Motor neuron (in vitro differentiated cells): ENCODE measurements around the gene ZNF598. TPM values are rescaled to one million over a fixed set of nuclear protein-coding genes. Genes with fewer than 3 reads are reported as not detected.
A peak's percentile ranks its signal among the peaks of the same experiment; 100 is the strongest.
"Not testable (repeated sequence)": the region's sequence is repeated elsewhere in the genome, so short reads cannot be mapped to it uniquely, and the experiment has no call there.

Source experiments
- ATAC-seq, 8 experiments: fragments of 200-7000 bp; cut with Tn5 transposase; replicated peaks in 6 of 8; 2 replicates each; pipeline ENCODE4 v1.8.0; 2021; ENCODE audit warnings: mild to moderate bottlenecking in 8 of 8, moderate library complexity in 8 of 8
- H3K27ac ChIP-seq, 2 donors: fragments of 250-450 bp; sonication (Bioruptor Pico); 2 replicates each; pipeline ENCODE4 v1.9.0; 2021; ENCODE audit warnings: antibody characterized with exemption in 2 of 2, mild to moderate bottlenecking in 2 of 2, moderate library complexity in 1 of 2
- H3K4me1 ChIP-seq, 2 donors: fragments of 250-450 bp; sonication (Bioruptor Pico); replicated peaks in 1 of 2; 2 replicates each; pipeline ENCODE4 v1.6.1; 2021; ENCODE audit warnings: antibody characterized with exemption in 2 of 2, mild to moderate bottlenecking in 2 of 2, moderate library complexity in 1 of 2
- H3K4me3 ChIP-seq, 5 donors: fragments of 250-450 bp; sonication (Bioruptor Pico); 2 replicates each; pipeline ENCODE4 v1.9.0; 2021; ENCODE audit warnings: antibody characterized with exemption in 5 of 5, mild to moderate bottlenecking in 5 of 5, moderate library complexity in 4 of 5
- WGBS, 10 experiments: fragments of 450-650 bp; shearing (Covaris generic); methylation state at CpG; one replicate each; pipeline ENCODE4 v1.0.0; 2022; 5-methylcytosine and 5-hydroxymethylcytosine counted together
- in situ Hi-C, 9 experiments: fragments of 400-800 bp; cut with MboI; loops; one replicate each; pipeline ENCODE4 v1.15.0; 2021; ENCODE audit warnings: low sequenced_read_pairs in 9 of 9, low pct_unique_long_range_greater_than_20kb in 2 of 9; ENCODE audit not compliant: unreplicated experiment in 9 of 9
- total RNA-seq, 8 experiments: library from RNA; unstranded; fragments of 300-600 nt; gene quantifications; 2 replicates each; pipeline versions ENCODE4 v1.2.3 to v1.2.4, GENCODE V29; 2022

The ZNF598 gene
- total RNA-seq, 8 experiments from 2014 or later = 17.6 to 49.1 (median 27.6) TPM

DNA sequence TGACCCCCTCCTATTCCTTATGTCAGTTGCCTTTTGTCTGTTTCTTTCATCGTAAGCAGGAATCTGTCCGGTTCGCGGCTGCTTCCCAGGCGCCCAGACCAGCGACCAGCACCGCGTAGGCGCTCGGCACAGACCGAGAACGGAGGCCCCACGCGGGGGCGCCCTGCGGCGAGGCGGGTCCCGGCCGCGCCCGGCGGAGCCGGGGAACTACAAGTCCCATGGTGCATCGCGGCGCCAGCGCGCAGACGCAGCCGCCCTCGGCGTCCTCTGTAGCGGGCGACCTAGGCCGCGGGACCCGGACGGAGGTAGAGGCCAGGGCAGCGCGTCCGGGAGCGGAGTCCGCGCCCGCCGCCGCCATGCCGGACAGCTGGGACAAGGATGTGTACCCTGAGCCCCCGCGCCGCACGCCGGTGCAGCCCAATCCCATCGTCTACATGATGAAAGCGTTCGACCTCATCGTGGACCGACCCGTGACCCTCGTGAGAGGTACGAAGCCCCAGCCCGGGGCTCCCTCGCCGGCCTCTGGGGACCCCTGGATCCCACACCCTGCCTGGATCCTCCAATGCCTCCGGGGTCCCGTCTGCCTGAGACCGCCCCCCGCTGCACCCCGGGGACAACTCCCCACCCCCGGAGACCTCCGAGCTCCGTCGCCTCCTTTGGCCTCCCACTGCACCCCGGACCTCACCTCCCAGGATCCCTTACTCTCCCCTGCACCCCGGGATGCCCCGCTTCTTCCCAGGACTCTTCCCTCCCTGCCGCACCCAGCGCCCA lies 50.2 kb downstream of the ZNF598 start, which contains the start of gene NDUFB10:
TSS of gene NDUFB10 (plus strand) at position 270 of the 771 bp plus-strand sequence. CDS start at position 357, 87 bp downstream.
- H3K4me1 ChIP-seq = peaks cover 18 to 24% of the 10 kb centered on the region in 2 donors
- peak within 1 kb of the TSS; percentile 52 to 93 (median 89) for H3K4me3 ChIP-seq
- 0 to 3% (median 2%) methylated on average over 1 to 8 of the region's 79 CpGs; no CpG with 5 or more reads in 5 of the 10 experiments for WGBS, 10 experiments
- peak; percentile 49 to 89 (median 84) for ATAC-seq
- in situ Hi-C loops = no loop called here
- H3K27ac ChIP-seq = peak within 1 kb of the TSS; percentile 84 to 90

DNA sequence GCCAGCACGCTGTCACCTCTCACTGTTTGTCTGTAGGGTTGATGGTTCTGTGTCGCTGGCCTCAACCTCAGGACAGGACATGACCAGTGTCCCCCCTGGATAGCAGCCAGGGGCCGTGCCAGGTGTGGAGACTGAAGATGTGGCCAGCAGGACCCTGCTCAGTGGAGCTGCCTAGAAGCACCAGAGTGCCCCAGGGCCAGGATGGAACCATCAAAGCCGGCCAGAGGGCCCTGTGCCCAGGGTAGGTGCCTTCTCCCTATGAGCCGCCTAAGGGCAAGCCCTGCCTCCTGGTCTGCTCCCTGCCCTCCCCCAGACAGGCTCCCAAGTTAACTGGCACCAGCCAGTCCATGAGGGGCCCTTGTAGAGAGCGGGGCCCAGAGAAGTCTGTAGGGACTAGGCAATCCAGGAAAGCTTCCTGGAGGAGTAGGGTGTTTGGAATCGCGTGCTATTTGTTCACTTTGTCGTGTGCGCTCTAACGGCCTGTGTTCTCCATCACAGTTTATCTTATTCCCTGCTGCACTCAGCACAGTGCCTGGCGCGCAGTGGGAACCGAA lies 50.8 kb downstream of the ZNF598 start:
- Histone ChIP-seq H3K4me3 (peak overlapping the region; percentile 52 to 93 (median 89)), H3K4me1 (peaks cover 18 to 24% of the 10 kb centered on the region in 2 donors), H3K27ac (peak overlapping the region; percentile 84 to 90)
- in situ Hi-C loops = no loop called here
- ATAC-seq = peak in 2 of 8 experiments; percentile 0 to 5
- 20 to 80% (median 43%) methylated on average over 1 to 10 of the region's 14 CpGs; no CpG with 5 or more reads in 4 of the 10 experiments for WGBS, 10 experiments

DNA sequence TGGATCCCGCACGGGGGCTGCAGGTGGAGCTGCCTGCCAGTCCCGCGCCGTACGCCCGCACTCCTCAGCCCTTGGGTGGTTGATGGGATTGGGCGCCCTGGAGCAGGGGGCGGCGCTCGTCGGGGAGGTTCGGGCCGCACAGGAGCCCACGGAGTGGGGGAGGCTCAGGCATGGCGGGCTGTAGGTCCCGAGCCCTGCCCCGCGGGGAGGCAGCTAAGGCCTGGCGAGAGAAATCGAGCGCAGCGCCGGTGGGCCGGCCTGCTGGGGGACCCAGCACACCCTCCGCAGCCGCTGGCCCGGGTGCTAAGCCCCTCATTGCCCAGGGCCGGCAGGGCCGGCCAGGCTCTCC lies 51.5 kb downstream of the ZNF598 start:
- H3K27ac ChIP-seq, ATAC-seq, in situ Hi-C loops, H3K4me3 ChIP-seq: not testable (repeated sequence)
- peaks cover 12 to 18% of the 10 kb centered on the region in 2 donors for H3K4me1 ChIP-seq
- 100% methylated on average over 4 of the region's 30 CpGs; no CpG with 5 or more reads in 9 of the 10 experiments for WGBS, 10 experiments

DNA sequence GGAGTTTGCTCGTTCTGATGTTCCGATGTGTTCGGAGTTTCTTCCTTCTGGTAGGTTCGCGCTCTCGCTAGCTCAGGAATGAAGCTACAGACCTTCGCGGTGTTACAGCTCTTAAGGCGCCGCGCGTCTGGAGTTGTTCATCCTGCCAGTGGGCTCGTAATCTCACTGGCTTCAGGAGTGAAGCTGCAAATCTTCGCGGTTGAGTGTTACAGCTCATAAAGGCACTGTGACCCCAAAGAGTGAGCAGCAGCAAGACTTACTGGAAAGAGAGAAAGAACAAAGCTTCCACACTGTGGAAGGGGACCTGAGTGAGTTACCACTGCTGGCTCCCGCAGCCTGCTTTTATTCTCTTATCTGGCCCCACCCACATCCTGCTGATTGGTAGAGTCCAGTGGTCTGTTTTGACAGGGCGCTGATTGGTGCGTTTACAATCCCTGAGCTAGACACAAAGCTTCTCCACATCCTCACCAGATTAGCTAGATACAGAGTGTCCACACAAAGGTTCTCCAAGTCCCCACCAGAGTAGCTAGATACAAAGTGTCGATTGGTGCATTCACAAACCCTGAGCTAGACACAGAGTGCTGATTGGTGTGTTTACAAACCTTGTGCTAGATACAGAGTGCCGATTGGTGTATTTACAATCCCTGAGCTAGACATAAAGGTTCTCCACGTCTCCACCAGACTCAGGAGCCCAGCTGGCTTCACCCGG lies 52.0 kb downstream of the ZNF598 start:
- 75 to 100% (median 94%) methylated on average over 4 to 14 of the region's 22 CpGs; no CpG with 5 or more reads in 2 of the 10 experiments for WGBS, 10 experiments

GRCh38 chr16:1953734-1954133 lies 55.9 kb downstream of the ZNF598 start:
- no peak overlapping the region for H3K27ac ChIP-seq
- ATAC-seq = peak in 2 of 8 experiments; percentile 2 to 7
- 81 to 92% (median 83%) methylated on average over 2 to 8 of the region's 22 CpGs; no CpG with 5 or more reads in 7 of the 10 experiments for WGBS, 10 experiments
- no peak overlapping the region for H3K4me3 ChIP-seq
- in situ Hi-C loops = no loop called here
- H3K4me1 ChIP-seq = no peaks in the 10 kb centered on the region

More for the DNA sequence above, 52.0 kb downstream of the ZNF598 start:
- peaks cover 10 to 15% of the 10 kb centered on the region in 2 donors for H3K4me1 ChIP-seq
- H3K4me3 ChIP-seq, H3K27ac ChIP-seq, in situ Hi-C loops, ATAC-seq: not testable (repeated sequence)

DNA sequence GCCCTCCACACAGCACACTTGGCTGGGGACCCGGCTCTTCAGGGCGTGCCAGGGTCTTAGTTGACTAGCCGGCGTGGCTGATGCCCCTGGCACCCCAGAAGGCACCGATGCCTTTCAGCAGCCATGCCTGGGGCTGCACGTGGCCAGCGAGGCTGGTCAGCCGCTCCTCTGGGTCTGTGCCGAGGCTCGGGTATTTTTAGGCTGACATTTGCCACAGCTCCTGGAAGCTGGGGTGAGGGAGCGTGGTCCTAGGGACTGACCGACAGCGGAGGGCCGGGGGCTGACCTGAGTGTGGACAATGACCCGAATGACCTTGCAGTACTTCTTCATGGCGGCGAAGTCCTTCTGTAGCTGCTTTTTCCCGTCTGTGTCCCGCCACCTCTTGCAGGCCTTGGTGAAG lies 59.1 kb downstream of the ZNF598 start:
- H3K4me3 ChIP-seq = no peak overlapping the region
- in situ Hi-C loops = no loop called here
- no peak overlapping the region for H3K27ac ChIP-seq
- H3K4me1 ChIP-seq = no peaks in the 10 kb centered on the region
- 80 to 100% (median 95%) methylated on average over 2 to 6 of the region's 19 CpGs; no CpG with 5 or more reads in 5 of the 10 experiments for WGBS, 10 experiments
- no peak for ATAC-seq

- ATAC-seq = peak in 3 of 8 experiments; percentile 5 to 23 (median 16)
- no peaks in the 10 kb centered on the region for H3K4me1 ChIP-seq
- no peak overlapping the region for H3K4me3 ChIP-seq
- no peak overlapping the region for H3K27ac ChIP-seq
- WGBS, 10 experiments = no CpG with 5 or more reads among the region's 7 CpGs
- in situ Hi-C loops = no loop called here
Measured at GRCh38 chr16:1950047-1950446, 59.6 kb downstream of the ZNF598 start.

DNA sequence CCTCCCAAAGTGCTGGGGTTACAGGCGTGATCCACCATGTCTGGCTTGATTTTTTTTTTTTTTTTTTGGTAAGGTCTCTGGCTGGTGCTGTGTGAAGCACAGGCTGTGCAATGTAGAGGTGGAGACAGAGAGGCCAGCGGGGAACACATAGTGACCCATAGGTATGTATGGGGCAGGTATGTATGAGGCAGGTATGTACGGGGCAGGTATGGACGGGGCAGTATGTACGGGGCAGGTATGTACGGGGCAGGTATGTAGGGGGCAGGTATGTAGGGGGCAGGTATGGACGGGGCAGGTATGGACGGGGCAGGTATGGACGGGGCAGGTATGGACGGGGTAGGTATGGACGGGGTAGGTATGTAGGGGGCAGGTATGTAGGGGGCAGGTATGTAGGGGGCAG lies 60.1 kb downstream of the ZNF598 start:
- Histone ChIP-seq H3K4me3 (no peak overlapping the region), H3K27ac (no peak overlapping the region), H3K4me1 (no peaks in the 10 kb centered on the region)
- no peak for ATAC-seq
- 57 to 100% (median 80%) methylated on average over 1 of the region's 11 CpGs; no CpG with 5 or more reads in 7 of the 10 experiments for WGBS, 10 experiments
- in situ Hi-C loops = no loop called here

Other genes starting within 250 kb of the ZNF598 start
- 10 to 100 TPM; 41.7 to 59.9 (median 43.5) TPM for gene NME3, start 238.3 kb downstream of the ZNF598 start, total RNA-seq
- 10 to 100 TPM in 2 of 8 experiments, 1 to 10 TPM in 6; 4.6 to 21.1 (median 6.4) TPM for gene EME2, start 237.0 kb downstream of the ZNF598 start, total RNA-seq
- gene MRPS34, start 236.7 kb downstream of the ZNF598 start, total RNA-seq = 100 to 1,000 TPM in 3 of 8 experiments, 10 to 100 TPM in 5; 68.4 to 150 (median 87.1) TPM
- 10 to 100 TPM; 15.0 to 73.8 (median 36.0) TPM for gene SPSB3, start 227.2 kb downstream of the ZNF598 start, total RNA-seq
- 10 to 100 TPM; 53.7 to 89.6 (median 67.6) TPM for gene NUBP2, start 226.9 kb downstream of the ZNF598 start, total RNA-seq
- gene IGFALS, start 216.1 kb downstream of the ZNF598 start, total RNA-seq = 1 to 10 TPM in 2 of 8 experiments, under 1 TPM in 6; 0.25 to 1.1 (median 0.68) TPM
- gene HAGH, start 183.0 kb downstream of the ZNF598 start, total RNA-seq = 10 to 100 TPM; 27.8 to 67.6 (median 38.9) TPM
- 10 to 100 TPM; 25.1 to 62.0 (median 30.8) TPM for gene FAHD1, start 182.6 kb downstream of the ZNF598 start, total RNA-seq
- 1 to 10 TPM in 3 of 8 experiments, under 1 TPM in 4, not detected in 1; 0.05 to 2.8 (median 0.78) TPM for gene MEIOB, start 137.7 kb downstream of the ZNF598 start, total RNA-seq
- gene HS3ST6, start 91.4 kb downstream of the ZNF598 start, total RNA-seq = 1 to 10 TPM in 1 of 8 experiments, under 1 TPM in 1, not detected in 6; 0.25 to 1.1 TPM
- 10 to 100 TPM in 2 of 8 experiments, 1 to 10 TPM in 6; 2.8 to 18.1 (median 6.3) TPM for gene MSRB1, start 66.6 kb downstream of the ZNF598 start, total RNA-seq
- 1 to 10 TPM in 1 of 8 experiments, under 1 TPM in 6, not detected in 1; 0.08 to 1.4 (median 0.22) TPM for gene RPL3L, start 55.1 kb downstream of the ZNF598 start, total RNA-seq
- gene NDUFB10, start 50.3 kb downstream of the ZNF598 start, total RNA-seq = 100 to 1,000 TPM; 153 to 255 (median 183) TPM
- gene RPS2, start 45.0 kb downstream of the ZNF598 start, total RNA-seq = 1,000 to 10,000 TPM; 1,718 to 3,761 (median 2,257) TPM
- under 1 TPM in 1 of 8 experiments, not detected in 7; 0.16 TPM for gene RNF151, start 43.0 kb downstream of the ZNF598 start, total RNA-seq
- gene TBL3, start 37.8 kb downstream of the ZNF598 start, total RNA-seq = 10 to 100 TPM; 18.4 to 55.5 (median 31.7) TPM
- under 1 TPM in 4 of 8 experiments, not detected in 4; 0.21 to 0.73 (median 0.26) TPM for gene NOXO1, start 28.4 kb downstream of the ZNF598 start, total RNA-seq
- gene GFER, start 25.6 kb downstream of the ZNF598 start, total RNA-seq = 10 to 100 TPM; 14.4 to 37.3 (median 25.2) TPM
- 10 to 100 TPM in 5 of 8 experiments, 1 to 10 TPM in 2, under 1 TPM in 1; 0.36 to 54.5 (median 18.2) TPM for gene SYNGR3, start 19.9 kb downstream of the ZNF598 start, total RNA-seq
- gene NPW, start 10.0 kb upstream of the ZNF598 start, total RNA-seq = 1 to 10 TPM in 2 of 8 experiments, under 1 TPM in 3, not detected in 3; 0.27 to 1.7 (median 0.92) TPM
- gene NHERF2, start 17.1 kb upstream of the ZNF598 start, total RNA-seq = 10 to 100 TPM in 4 of 8 experiments, 1 to 10 TPM in 4; 1.2 to 27.4 (median 7.8) TPM
- gene NTHL1, start 38.0 kb upstream of the ZNF598 start, total RNA-seq = 10 to 100 TPM; 13.0 to 28.3 (median 18.8) TPM
- gene TSC2, start 38.2 kb upstream of the ZNF598 start, total RNA-seq = 100 to 1,000 TPM in 1 of 8 experiments, 10 to 100 TPM in 7; 28.1 to 102 (median 53.2) TPM
- 100 to 1,000 TPM in 1 of 8 experiments, 10 to 100 TPM in 7; 27.9 to 123 (median 58.3) TPM for gene PKD1, start 126.1 kb upstream of the ZNF598 start, total RNA-seq
- gene RAB26, start 138.8 kb upstream of the ZNF598 start, total RNA-seq = 10 to 100 TPM in 2 of 8 experiments, 1 to 10 TPM in 6; 3.3 to 22.2 (median 5.2) TPM
- gene TRAF7, start 146.0 kb upstream of the ZNF598 start, total RNA-seq = 10 to 100 TPM; 20.7 to 82.2 (median 33.3) TPM
- 10 to 100 TPM in 1 of 8 experiments, 1 to 10 TPM in 6, under 1 TPM in 1; 0.61 to 12.2 (median 6.0) TPM for gene CASKIN1, start 186.8 kb upstream of the ZNF598 start, total RNA-seq
- gene MLST8, start 195.6 kb upstream of the ZNF598 start, total RNA-seq = 10 to 100 TPM; 25.9 to 59.8 (median 38.7) TPM
- 10 to 100 TPM in 2 of 8 experiments, 1 to 10 TPM in 6; 1.1 to 15.1 (median 8.4) TPM for gene BRICD5, start 201.0 kb upstream of the ZNF598 start, total RNA-seq
- 10 to 100 TPM in 4 of 8 experiments, 1 to 10 TPM in 4; 6.5 to 14.9 (median 9.9) TPM for gene PGP, start 205.0 kb upstream of the ZNF598 start, total RNA-seq
- gene E4F1, start 213.8 kb upstream of the ZNF598 start, total RNA-seq = 10 to 100 TPM; 15.4 to 32.4 (median 23.1) TPM
- gene DNASE1L2, start 226.6 kb upstream of the ZNF598 start, total RNA-seq = 1 to 10 TPM in 6 of 8 experiments, under 1 TPM in 2; 0.61 to 3.0 (median 1.2) TPM
- gene ECI1, start 241.8 kb upstream of the ZNF598 start, total RNA-seq = 10 to 100 TPM; 26.6 to 56.4 (median 32.6) TPM